NT2/D1 (cell line): ENCODE results near the gene LSM14A.
A peak's percentile ranks its signal among the peaks of the same experiment; 100 is the strongest.
"Not testable (repeated sequence)": the region's sequence is repeated elsewhere in the genome, so short reads cannot be mapped to it uniquely, and the experiment has no call there.

Experiments
- DNase-seq: peaks from one replicate; pipeline ENCODE4 v3.0.0-alpha.2; 2011; ENCODE audit warnings: low read depth, low spot score
- H3K27me3 ChIP-seq: 2 replicates; pipeline ENCODE4 v1.6.0; 2011; ENCODE audit warnings: mild to moderate bottlenecking; ENCODE audit not compliant: insufficient read length, insufficient read depth
- H3K36me3 ChIP-seq: 2 replicates; pipeline ENCODE4 v1.6.1; 2011; ENCODE audit warnings: mild to moderate bottlenecking, low read length, mixed read lengths; ENCODE audit not compliant: insufficient read depth, insufficient read length
- H3K4me1 ChIP-seq: 2 replicates; pipeline ENCODE4 v1.5.1; 2011; ENCODE audit not compliant: insufficient read depth, insufficient read length
- H3K4me3 ChIP-seq: 2 replicates; pipeline ENCODE4 v1.5.1; 2011; ENCODE audit warnings: low read depth; ENCODE audit not compliant: insufficient read length
- H3K9ac ChIP-seq: 2 replicates; pipeline ENCODE4 v1.6.0; 2011; ENCODE audit warnings: low read depth; ENCODE audit not compliant: insufficient read length
- H3K9me3 ChIP-seq: 2 replicates; pipeline ENCODE4 v1.5.1; 2011; ENCODE audit warnings: mild to moderate bottlenecking, low read length; ENCODE audit not compliant: insufficient read depth
- SUZ12 ChIP-seq: IDR thresholded peaks from 2 replicates; pipeline ENCODE4 v1.6.1; 2011; ENCODE audit not compliant: insufficient read length, insufficient read depth; ENCODE audit errors: extremely low read depth
- YY1 ChIP-seq: IDR thresholded peaks from 2 replicates; pipeline ENCODE4 v1.6.1; 2011; ENCODE audit not compliant: insufficient read length, insufficient read depth
- ZNF274 ChIP-seq: IDR thresholded peaks from 2 replicates; pipeline ENCODE4 v1.6.1; 2011; ENCODE audit warnings: mild to moderate bottlenecking, low read depth, low read length

Gene LSM14A

DNA sequence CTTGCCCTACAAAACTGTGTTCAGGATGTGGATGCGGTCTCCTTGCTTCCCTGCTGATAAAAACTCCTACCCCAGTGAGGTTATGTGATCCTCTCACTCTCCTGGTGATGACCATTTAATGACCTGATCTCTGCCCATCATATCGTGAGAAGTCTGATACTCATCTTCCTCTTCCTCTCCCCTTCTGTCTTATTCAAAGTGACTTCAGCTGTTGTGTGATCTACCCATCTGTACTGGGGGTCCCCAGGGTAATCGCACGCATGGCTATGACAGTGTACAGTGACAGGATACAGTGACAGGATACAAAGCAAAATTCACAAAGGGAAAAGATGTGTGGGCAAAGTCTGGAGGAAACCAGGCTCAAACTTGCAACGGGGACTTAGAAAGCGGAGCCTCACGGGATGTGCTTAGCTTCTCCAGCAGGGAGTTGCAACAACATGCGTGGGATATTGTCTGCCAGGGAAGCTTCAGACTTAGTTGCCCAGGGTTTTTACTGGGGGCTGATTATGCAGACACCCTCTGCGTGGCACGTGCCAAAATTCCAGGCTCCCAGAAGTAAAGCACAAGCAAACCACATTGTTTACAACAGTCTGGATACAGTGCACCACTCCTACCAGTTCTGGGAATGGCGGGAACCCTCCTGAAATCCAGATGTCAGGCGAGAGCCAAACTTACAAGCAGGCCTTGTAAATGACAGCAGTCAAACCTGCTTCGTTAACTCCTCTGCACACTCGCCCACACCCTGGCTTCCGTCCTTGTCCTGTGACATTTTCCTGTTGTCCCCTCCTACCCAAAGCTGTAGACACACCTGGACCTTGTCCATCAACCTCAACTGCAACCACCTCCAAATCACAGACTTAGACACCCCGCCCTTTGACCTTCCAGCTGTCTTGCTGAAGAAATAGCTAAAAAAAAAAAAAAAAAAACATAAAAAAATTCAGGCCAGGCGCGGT is 64.0 kb downstream of the LSM14A start:
- no peak overlapping the region for H3K9ac ChIP-seq
- DNase-seq = no peak
- H3K9me3 ChIP-seq = no peaks in the 10 kb centered on the region

GRCh38 chr19:34237283-34237682 is 65.0 kb downstream of the LSM14A start:
- Histone ChIP-seq H3K36me3 (no peaks in the 10 kb centered on the region), H3K27me3 (no peaks in the 10 kb centered on the region), H3K9ac (no peak overlapping the region), H3K4me3 (no peak overlapping the region), H3K4me1 (peaks cover 3% of the 10 kb centered on the region), H3K9me3 (no peaks in the 10 kb centered on the region)
- DNase-seq = no peak
- TF ChIP-seq SUZ12 = no peak
- TF ChIP-seq ZNF274 = no peak
- TF ChIP-seq YY1 = no peak

More for the DNA sequence above, 64.0 kb downstream of the LSM14A start:
- Histone ChIP-seq H3K4me3 (no peak overlapping the region), H3K36me3 (no peaks in the 10 kb centered on the region), H3K4me1 (peaks cover 3% of the 10 kb centered on the region), H3K27me3 (no peaks in the 10 kb centered on the region)
- no peak for TF ChIP-seq ZNF274
- no peak for TF ChIP-seq YY1
- TF ChIP-seq SUZ12 = no peak

- no peak for DNase-seq
- H3K4me1 ChIP-seq = peaks cover 3% of the 10 kb centered on the region
- H3K27me3 ChIP-seq = no peaks in the 10 kb centered on the region
- no peaks in the 10 kb centered on the region for H3K36me3 ChIP-seq
- no peaks in the 10 kb centered on the region for H3K9me3 ChIP-seq
- TF ChIP-seq ZNF274 (no peak), YY1 (no peak), SUZ12 (no peak)
- no peak overlapping the region for H3K4me3 ChIP-seq
- H3K9ac ChIP-seq = no peak overlapping the region
Measured at GRCh38 chr19:34237939-34238338, 65.6 kb downstream of the LSM14A start.

DNA sequence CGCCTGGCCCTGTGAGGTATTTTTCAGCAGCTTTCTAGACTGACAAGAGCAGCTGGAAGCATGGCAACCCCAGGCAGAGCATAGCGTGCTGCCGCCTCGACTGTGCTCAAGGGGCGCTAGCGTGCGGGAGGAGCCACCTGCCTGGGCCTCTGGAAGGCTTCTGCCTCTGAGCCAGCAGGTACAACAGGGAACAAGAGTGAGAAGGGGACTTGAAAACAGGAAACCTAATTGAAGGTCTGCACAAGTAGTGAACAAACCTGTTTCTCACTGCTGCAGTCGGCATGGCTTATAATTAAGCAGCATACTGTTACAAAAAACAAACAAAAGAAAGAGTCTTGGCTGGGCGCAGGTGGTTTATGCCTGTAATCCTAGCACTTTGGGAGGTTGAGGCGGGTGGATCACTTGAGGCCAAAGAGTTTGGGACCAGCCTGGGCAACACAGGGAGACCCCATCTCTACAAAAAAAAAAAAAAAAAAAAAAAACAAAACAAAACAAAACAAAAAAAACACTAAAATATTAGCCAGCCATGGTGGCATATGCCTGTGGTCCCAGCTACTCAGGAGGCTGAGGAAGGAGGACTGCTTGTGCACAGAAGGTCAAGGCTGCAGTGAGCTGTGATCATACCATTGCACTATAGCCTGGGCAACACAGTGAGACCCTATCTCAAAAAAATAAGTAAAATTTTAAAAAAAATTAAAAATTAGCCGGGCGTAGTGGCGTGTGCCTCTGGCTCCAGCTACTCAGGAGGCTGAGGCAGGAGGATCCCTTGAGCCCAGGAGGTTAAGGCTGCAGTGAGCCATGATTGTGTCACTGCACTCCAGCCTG is 69.4 kb downstream of the LSM14A start:
- peak overlapping the region; percentile 32 for H3K9ac ChIP-seq
- no peak for TF ChIP-seq YY1
- no peak for TF ChIP-seq ZNF274
- no peak for TF ChIP-seq SUZ12
- no peak for DNase-seq

DNA sequence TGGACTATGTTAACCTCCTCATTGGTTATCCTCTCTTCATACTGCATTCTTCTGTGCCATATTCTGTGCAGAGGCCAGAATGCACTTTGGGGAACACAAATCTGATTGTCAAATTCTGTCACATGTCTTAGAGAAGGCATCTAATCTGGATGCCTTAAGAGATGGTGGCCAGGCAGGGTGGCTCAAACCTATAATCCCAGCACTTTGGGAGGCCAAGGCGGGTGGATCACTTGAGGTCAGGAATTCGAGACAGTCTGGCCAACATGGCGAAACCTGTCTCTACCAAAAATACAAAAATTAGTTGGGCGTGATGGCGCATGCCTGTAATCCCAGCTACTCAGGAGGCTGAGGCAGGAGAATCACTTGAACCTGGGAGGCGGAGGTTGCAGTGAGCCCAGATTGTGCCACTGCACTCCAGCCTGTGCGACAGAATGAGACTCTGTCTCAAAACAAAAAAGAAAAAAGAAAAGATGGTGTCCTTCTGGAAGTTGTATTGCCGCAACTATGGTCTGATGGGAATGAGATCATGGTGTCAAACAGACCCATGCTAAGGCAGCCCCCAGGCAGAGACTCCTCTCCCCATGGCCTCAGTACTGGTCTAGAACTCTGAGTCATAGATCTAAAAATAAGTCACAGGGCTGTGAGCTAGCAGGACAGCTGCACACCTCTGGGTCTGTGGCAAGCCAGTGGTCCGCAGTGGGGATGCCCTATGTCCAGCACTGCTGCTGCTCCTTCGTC is 71.0 kb downstream of the LSM14A start:
- not testable (repeated sequence) for H3K4me3 ChIP-seq, H3K9me3 ChIP-seq, H3K4me1 ChIP-seq, H3K36me3 ChIP-seq, DNase-seq, H3K27me3 ChIP-seq, H3K9ac ChIP-seq

More for the DNA sequence above, 69.4 kb downstream of the LSM14A start:
- Histone ChIP-seq H3K36me3 (no peaks in the 10 kb centered on the region), H3K27me3 (no peaks in the 10 kb centered on the region), H3K4me1 (no peaks in the 10 kb centered on the region), H3K9me3 (no peaks in the 10 kb centered on the region), H3K4me3 (no peak overlapping the region)

- DNase-seq = no peak
- H3K9ac ChIP-seq = no peak overlapping the region
- H3K36me3 ChIP-seq = no peaks in the 10 kb centered on the region
- H3K27me3 ChIP-seq = no peaks in the 10 kb centered on the region
- no peaks in the 10 kb centered on the region for H3K9me3 ChIP-seq
- H3K4me1 ChIP-seq = no peaks in the 10 kb centered on the region
- no peak overlapping the region for H3K4me3 ChIP-seq
- no peak for TF ChIP-seq YY1
- TF ChIP-seq SUZ12 = no peak
- no peak for TF ChIP-seq ZNF274
Measured at GRCh38 chr19:34243876-34244578, 71.7 kb downstream of the LSM14A start.
